NCI-H526 treated with DMSO at 0.1 percent for 48 hours (cell line): Measurements from ENCODE around the gene ATP8B1.
"Not testable (repeated sequence)": the region's sequence is repeated elsewhere in the genome, so short reads cannot be mapped to it uniquely, and the experiment has no call there.

ENCODE experiments used
- DNase-seq: peaks from one replicate; lab custom pipeline; 2025; lab: John Stamatoyannopoulos, UW

ATP8B1 gene

GRCh38 chr18:57803103-57803969, at the start of gene ATP8B1:
Gene ATP8B1, minus strand, starts transcription at chr18:57803315. Its CDS starts 71,508 bp downstream, at chr18:57731807.
- DNase-seq, result peak; percentile 92

GRCh38 chr18:57850063-57850462, 46.9 kb upstream of the ATP8B1 start:
- no peak for DNase-seq

GRCh38 chr18:57848374-57848773, 45.3 kb upstream of the ATP8B1 start:
- not testable (repeated sequence) for DNase-seq

- not testable (repeated sequence) for DNase-seq
Observed at GRCh38 chr18:57847431-57847830, 44.3 kb upstream of the ATP8B1 start.

- no peak for DNase-seq
Observed at GRCh38 chr18:57846258-57846657, 43.1 kb upstream of the ATP8B1 start.

- no peak for DNase-seq
Observed at GRCh38 chr18:57845605-57846074, 42.5 kb upstream of the ATP8B1 start.

GRCh38 chr18:57844319-57844718, 41.2 kb upstream of the ATP8B1 start:
- DNase-seq, result no peak

GRCh38 chr18:57843386-57843785, 40.3 kb upstream of the ATP8B1 start:
- DNase-seq, result peak; percentile 89

GRCh38 chr18:57841568-57841967, 38.5 kb upstream of the ATP8B1 start:
- DNase-seq, result no peak

- no peak for DNase-seq
Observed at GRCh38 chr18:57839942-57840381, 36.8 kb upstream of the ATP8B1 start.

- DNase-seq, result no peak
Observed at GRCh38 chr18:57837917-57838548, 34.9 kb upstream of the ATP8B1 start.

GRCh38 chr18:57836557-57836956, 33.4 kb upstream of the ATP8B1 start:
- DNase-seq, result no peak

- no peak for DNase-seq
Observed at GRCh38 chr18:57835904-57836303, 32.8 kb upstream of the ATP8B1 start.

- no peak for DNase-seq
Observed at GRCh38 chr18:57834616-57835015, 31.5 kb upstream of the ATP8B1 start.

GRCh38 chr18:57833441-57834101, 30.5 kb upstream of the ATP8B1 start:
- no peak for DNase-seq

GRCh38 chr18:57832730-57833129, 29.6 kb upstream of the ATP8B1 start:
- DNase-seq, result no peak

GRCh38 chr18:57831597-57832377, 28.7 kb upstream of the ATP8B1 start:
- DNase-seq, result no peak

GRCh38 chr18:57827646-57828045, 24.5 kb upstream of the ATP8B1 start:
- no peak for DNase-seq

GRCh38 chr18:57826252-57826651, 23.1 kb upstream of the ATP8B1 start:
- no peak for DNase-seq

- DNase-seq, result not testable (repeated sequence)
Observed at GRCh38 chr18:57820583-57820982, 17.5 kb upstream of the ATP8B1 start.

- DNase-seq, result no peak
Observed at GRCh38 chr18:57819671-57820460, 16.8 kb upstream of the ATP8B1 start.
